ENCODE data around the gene GLYATL1.

The GLYATL1 gene

DNA sequence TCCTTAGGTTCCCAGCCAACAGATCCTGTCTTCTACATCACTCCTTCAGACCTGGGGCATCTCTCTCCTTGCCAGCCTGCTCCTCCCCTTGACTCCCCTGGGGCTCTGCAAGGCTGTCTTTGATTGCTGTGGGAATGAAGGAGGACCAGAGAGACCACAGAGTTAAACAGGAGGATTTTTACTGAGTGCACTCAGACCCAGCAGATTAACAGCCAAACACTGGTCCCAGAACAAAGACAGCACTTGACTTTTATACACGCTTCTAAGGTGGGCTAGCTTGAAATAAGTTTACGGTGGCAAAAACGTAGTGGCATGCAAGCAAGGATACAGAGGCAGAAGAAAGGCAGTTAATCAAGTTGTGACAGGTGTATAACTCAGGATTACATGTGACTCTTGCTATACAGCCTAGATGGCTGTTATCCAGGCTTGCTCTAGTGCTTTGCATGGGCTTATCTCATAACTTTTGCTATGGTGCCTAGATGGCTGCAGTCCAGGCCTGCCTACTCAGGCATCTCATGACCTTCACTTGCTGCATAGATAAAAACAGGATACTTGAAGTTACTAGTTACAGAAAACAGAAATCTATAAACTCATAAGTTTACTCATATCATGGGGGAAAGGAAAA is 22.0 kb upstream of the GLYATL1 start:
- no peak overlapping the region for H3K4me3 ChIP-seq (IDR thresholded peaks at IDR 0.05; ENCODE audit: insufficient read depth, low read depth, low read length)
- TF ChIP-seq, protein P1, sequence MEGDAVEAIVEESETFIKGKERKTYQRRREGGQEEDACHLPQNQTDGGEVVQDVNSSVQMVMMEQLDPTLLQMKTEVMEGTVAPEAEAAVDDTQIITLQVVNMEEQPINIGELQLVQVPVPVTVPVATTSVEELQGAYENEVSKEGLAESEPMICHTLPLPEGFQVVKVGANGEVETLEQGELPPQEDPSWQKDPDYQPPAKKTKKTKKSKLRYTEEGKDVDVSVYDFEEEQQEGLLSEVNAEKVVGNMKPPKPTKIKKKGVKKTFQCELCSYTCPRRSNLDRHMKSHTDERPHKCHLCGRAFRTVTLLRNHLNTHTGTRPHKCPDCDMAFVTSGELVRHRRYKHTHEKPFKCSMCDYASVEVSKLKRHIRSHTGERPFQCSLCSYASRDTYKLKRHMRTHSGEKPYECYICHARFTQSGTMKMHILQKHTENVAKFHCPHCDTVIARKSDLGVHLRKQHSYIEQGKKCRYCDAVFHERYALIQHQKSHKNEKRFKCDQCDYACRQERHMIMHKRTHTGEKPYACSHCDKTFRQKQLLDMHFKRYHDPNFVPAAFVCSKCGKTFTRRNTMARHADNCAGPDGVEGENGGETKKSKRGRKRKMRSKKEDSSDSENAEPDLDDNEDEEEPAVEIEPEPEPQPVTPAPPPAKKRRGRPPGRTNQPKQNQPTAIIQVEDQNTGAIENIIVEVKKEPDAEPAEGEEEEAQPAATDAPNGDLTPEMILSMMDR (conservative IDR thresholded peaks at IDR 0.05; ENCODE audit: low read depth, low read length), result no peak
- H3K27ac ChIP-seq, result no peak overlapping the region
- H3K4me2 ChIP-seq, result no peak overlapping the region
- H3K9ac ChIP-seq, result no peak overlapping the region
- no peaks in the 10 kb centered on the region for H3K27me3 ChIP-seq (ENCODE audit: insufficient read depth, low read depth)
- H3K79me2 ChIP-seq (ENCODE audit: insufficient read depth, low read depth), result no peaks in the 10 kb centered on the region
- H3K4me1 ChIP-seq (ENCODE audit: low read depth, poor library complexity, severe bottlenecking), result no peaks in the 10 kb centered on the region
- no peaks in the 10 kb centered on the region for H3K36me3 ChIP-seq (ENCODE audit: insufficient read depth)
- no peak overlapping the region for H2AFZ ChIP-seq (ENCODE audit: low read depth)
- no peaks in the 10 kb centered on the region for H4K20me1 ChIP-seq (ENCODE audit: insufficient read depth)

DNA sequence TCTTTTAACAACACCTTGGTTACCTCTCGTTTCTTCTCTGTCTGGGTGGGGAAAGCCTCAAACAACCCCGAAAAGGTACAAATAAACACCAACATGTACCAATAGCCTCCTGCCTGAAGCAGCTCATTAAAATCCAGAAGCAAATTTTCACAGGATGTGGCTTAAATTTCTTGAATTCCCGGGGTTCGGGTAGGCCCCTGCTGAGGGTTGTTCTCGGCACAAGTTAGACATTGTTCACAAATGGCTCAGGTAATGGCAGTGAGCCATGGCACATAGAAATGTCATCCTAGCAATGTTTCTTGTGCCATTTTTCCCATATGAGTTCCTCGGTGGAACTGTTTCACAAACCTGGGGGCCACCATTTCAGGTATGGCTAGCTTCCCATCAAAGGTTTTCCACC is 19.7 kb upstream of the GLYATL1 start:
- no peak overlapping the region for H3K4me3 ChIP-seq (IDR thresholded peaks at IDR 0.05; ENCODE audit: insufficient read depth, low read depth, low read length)
- no peak overlapping the region for H3K9ac ChIP-seq
- no peaks in the 10 kb centered on the region for H3K4me1 ChIP-seq (ENCODE audit: low read depth, poor library complexity, severe bottlenecking)
- no peak overlapping the region for H2AFZ ChIP-seq (ENCODE audit: low read depth)
- no peaks in the 10 kb centered on the region for H4K20me1 ChIP-seq (ENCODE audit: insufficient read depth)
- no peaks in the 10 kb centered on the region for H3K27me3 ChIP-seq (ENCODE audit: insufficient read depth, low read depth)
- H3K27ac ChIP-seq, result no peak overlapping the region
- no peak overlapping the region for H3K4me2 ChIP-seq
- no peaks in the 10 kb centered on the region for H3K36me3 ChIP-seq (ENCODE audit: insufficient read depth)
- TF ChIP-seq, protein P1 (conservative IDR thresholded peaks at IDR 0.05; ENCODE audit: low read depth, low read length), result no peak
- H3K79me2 ChIP-seq (ENCODE audit: insufficient read depth, low read depth), result no peaks in the 10 kb centered on the region

DNA sequence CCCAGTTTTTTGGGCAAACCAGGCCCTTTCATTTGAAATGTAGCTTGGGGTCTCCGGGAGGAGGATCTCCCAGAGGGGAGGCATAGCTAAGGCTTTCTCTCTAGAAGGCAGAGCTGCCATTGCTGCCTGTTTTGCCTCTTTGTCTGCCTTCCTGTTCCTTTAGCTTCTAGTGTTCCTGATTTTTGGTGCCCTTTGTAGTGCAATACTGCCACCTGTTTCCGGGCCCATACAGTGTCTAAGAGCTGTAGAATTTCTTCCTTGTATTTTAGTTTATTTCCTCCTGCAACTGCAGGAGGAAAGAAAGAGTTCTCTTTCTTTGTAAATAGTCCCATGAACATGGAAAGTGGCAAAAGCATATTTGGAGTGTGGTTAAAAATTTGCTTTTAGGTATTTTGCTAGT is 19.3 kb upstream of the GLYATL1 start:
- no peaks in the 10 kb centered on the region for H3K79me2 ChIP-seq (ENCODE audit: insufficient read depth, low read depth)
- no peak overlapping the region for H3K4me2 ChIP-seq
- no peak overlapping the region for H3K9ac ChIP-seq
- H3K27me3 ChIP-seq (ENCODE audit: insufficient read depth, low read depth), result no peaks in the 10 kb centered on the region
- H3K4me1 ChIP-seq (ENCODE audit: low read depth, poor library complexity, severe bottlenecking), result no peaks in the 10 kb centered on the region
- no peaks in the 10 kb centered on the region for H3K36me3 ChIP-seq (ENCODE audit: insufficient read depth)
- H3K27ac ChIP-seq, result no peak overlapping the region
- no peak overlapping the region for H2AFZ ChIP-seq (ENCODE audit: low read depth)
- H3K4me3 ChIP-seq (IDR thresholded peaks at IDR 0.05; ENCODE audit: insufficient read depth, low read depth, low read length), result no peak overlapping the region
- TF ChIP-seq, protein P1 (conservative IDR thresholded peaks at IDR 0.05; ENCODE audit: low read depth, low read length), result no peak
- no peaks in the 10 kb centered on the region for H4K20me1 ChIP-seq (ENCODE audit: insufficient read depth)

DNA sequence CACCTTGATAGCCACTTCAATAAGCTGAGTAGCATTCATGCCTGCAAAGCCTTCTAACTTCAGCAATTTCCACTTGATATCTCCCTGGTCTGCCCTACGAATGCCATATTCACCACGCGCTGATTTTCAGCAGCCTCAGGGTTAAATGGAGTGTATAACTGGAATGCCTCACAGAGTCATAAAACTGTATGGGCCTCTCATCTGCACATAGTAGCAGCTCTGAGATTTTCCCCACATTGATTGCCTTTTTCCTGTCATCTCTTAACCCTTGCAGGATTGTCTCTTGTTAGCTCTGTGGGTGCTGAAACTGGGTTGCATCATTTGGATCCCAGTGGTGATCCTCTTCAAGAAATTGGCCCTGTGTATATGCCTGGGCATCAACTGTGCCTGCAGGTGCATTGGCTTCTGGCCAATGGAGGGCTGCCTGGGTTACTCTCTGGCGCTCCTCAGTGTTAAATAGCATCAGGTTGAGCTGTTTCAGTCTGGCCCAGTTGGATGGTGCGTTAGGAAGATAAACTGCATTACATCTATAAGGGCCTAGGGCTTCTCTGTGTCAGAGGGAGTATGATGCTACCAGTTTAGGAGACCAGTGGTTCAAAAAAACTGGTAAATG is 17.4 kb upstream of the GLYATL1 start:
- H3K4me2 ChIP-seq, result no peak overlapping the region
- no peak overlapping the region for H3K27ac ChIP-seq
- H3K27me3 ChIP-seq (ENCODE audit: insufficient read depth, low read depth), result no peaks in the 10 kb centered on the region
- H4K20me1 ChIP-seq (ENCODE audit: insufficient read depth), result no peaks in the 10 kb centered on the region
- H3K4me3 ChIP-seq (IDR thresholded peaks at IDR 0.05; ENCODE audit: insufficient read depth, low read depth, low read length), result no peak overlapping the region
- no peak overlapping the region for H2AFZ ChIP-seq (ENCODE audit: low read depth)
- H3K36me3 ChIP-seq (ENCODE audit: insufficient read depth), result no peaks in the 10 kb centered on the region
- no peaks in the 10 kb centered on the region for H3K4me1 ChIP-seq (ENCODE audit: low read depth, poor library complexity, severe bottlenecking)
- H3K9ac ChIP-seq, result no peak overlapping the region
- H3K79me2 ChIP-seq (ENCODE audit: insufficient read depth, low read depth), result no peaks in the 10 kb centered on the region
- TF ChIP-seq, protein P1 (conservative IDR thresholded peaks at IDR 0.05; ENCODE audit: low read depth, low read length), result no peak
